ENCODE data around the gene TMED9. TPM values are rescaled to one million over a fixed set of nuclear protein-coding genes. Genes with fewer than 3 reads are reported as not detected.

Gene TMED9
- total and polyA plus RNA-seq, 9 of the 15 experiments (the other 6 are each of a cell fraction or from before 2014, with no cell fraction given), result 43.7 to 301 (median 90.0) TPM

- TF ChIP-seq CEBPG (CRISPR knock-in tag; IDR thresholded peaks at IDR 0.05) (no peak), CEBPG (tag; conservative IDR thresholded peaks at IDR 0.05 in 1 of 2, IDR thresholded peaks at IDR 0.05 in 1 of 2) (no peak), MNT (conservative IDR thresholded peaks at IDR 0.05) (peak; percentile 43 to 79; a peak in 2 of 4 replicates), RFX7 (CRISPR knock-in tag; IDR thresholded peaks at IDR 0.05) (no peak), KLF10 (CRISPR knock-in tag; IDR thresholded peaks at IDR 0.05) (no peak), OTX1 (CRISPR knock-in tag; IDR thresholded peaks at IDR 0.05) (no peak), E2F3 (CRISPR knock-in tag; IDR thresholded peaks at IDR 0.05) (no peak), CSDE1 (IDR thresholded peaks at IDR 0.05) (no peak), ARHGAP35 (IDR thresholded peaks at IDR 0.05; ENCODE audit: partially characterized antibody) (no peak), NCOA1 (IDR thresholded peaks at IDR 0.05; ENCODE audit: low read depth) (no peak), TOE1 (IDR thresholded peaks at IDR 0.05; ENCODE audit: borderline replicate concordance) (no peak), TOE1 (CRISPR knock-in tag; IDR thresholded peaks at IDR 0.05; ENCODE audit: borderline replicate concordance, low read depth) (no peak), MCM5 (IDR thresholded peaks at IDR 0.05; ENCODE audit: low read depth) (no peak), HMGN3 (IDR thresholded peaks at IDR 0.05; ENCODE audit: borderline replicate concordance, extremely low read depth, insufficient read length, low read depth, low read length) (peak; percentile 26), NELFE (IDR thresholded peaks at IDR 0.05; ENCODE audit: insufficient read depth, insufficient read length) (no peak), SMAD4 (CRISPR knock-in tag; conservative IDR thresholded peaks at IDR 0.05) (no peak), SP2 (IDR thresholded peaks at IDR 0.05; ENCODE audit: extremely low read depth, low read depth, low read length, poor library complexity, severe bottlenecking) (no peak), ZNF586 (CRISPR knock-in tag; conservative IDR thresholded peaks at IDR 0.05) (no peak), ZFP30 (CRISPR knock-in tag; IDR thresholded peaks at IDR 0.05; ENCODE audit: borderline replicate concordance) (no peak), JUNB (CRISPR knock-in tag; conservative IDR thresholded peaks at IDR 0.05) (no peak), DACH1 (IDR thresholded peaks at IDR 0.05; ENCODE audit: partially characterized antibody) (no peak), RUNX1 (IDR thresholded peaks at IDR 0.05; ENCODE audit: low read depth) (no peak), TBP (optimal IDR thresholded peaks at IDR 0.05; ENCODE audit: low read depth, low read length) (peak; percentile 92), IRF2 (CRISPR knock-in tag; IDR thresholded peaks at IDR 0.05) (no peak)
- TF ChIP-seq, protein P1, sequence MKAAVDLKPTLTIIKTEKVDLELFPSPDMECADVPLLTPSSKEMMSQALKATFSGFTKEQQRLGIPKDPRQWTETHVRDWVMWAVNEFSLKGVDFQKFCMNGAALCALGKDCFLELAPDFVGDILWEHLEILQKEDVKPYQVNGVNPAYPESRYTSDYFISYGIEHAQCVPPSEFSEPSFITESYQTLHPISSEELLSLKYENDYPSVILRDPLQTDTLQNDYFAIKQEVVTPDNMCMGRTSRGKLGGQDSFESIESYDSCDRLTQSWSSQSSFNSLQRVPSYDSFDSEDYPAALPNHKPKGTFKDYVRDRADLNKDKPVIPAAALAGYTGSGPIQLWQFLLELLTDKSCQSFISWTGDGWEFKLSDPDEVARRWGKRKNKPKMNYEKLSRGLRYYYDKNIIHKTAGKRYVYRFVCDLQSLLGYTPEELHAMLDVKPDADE (conservative IDR thresholded peaks at IDR 0.05; ENCODE audit: control insufficient read depth, low read depth, low read length), result peak; percentile 91
- TF ChIP-seq, protein P2, sequence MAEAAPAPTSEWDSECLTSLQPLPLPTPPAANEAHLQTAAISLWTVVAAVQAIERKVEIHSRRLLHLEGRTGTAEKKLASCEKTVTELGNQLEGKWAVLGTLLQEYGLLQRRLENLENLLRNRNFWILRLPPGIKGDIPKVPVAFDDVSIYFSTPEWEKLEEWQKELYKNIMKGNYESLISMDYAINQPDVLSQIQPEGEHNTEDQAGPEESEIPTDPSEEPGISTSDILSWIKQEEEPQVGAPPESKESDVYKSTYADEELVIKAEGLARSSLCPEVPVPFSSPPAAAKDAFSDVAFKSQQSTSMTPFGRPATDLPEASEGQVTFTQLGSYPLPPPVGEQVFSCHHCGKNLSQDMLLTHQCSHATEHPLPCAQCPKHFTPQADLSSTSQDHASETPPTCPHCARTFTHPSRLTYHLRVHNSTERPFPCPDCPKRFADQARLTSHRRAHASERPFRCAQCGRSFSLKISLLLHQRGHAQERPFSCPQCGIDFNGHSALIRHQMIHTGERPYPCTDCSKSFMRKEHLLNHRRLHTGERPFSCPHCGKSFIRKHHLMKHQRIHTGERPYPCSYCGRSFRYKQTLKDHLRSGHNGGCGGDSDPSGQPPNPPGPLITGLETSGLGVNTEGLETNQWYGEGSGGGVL (CRISPR knock-in tag; IDR thresholded peaks at IDR 0.05), result no peak
Measured at GRCh38 chr5:177592010-177592834, at the start of gene TMED9 (continued).

Measured in K562 (cell line).